Stimulated activated CD8-positive, alpha-beta memory T cell treated with anti-CD3 and anti-CD28 coated beads, Interleukin-12 subunit alpha, Interleukin-12 subunit beta, amount 100 ng/mL, for 4 hours (primary cell): ENCODE measurements around the gene CTSK.
"Not testable (repeated sequence)": the region's sequence is repeated elsewhere in the genome, so short reads cannot be mapped to it uniquely, and the experiment has no call there.

Source experiments
- DNase-seq: peaks from one replicate; pipeline ENCODE4 v3.0.0-alpha.2; 2020; ENCODE audit warnings: low read depth

CTSK gene

GRCh38 chr1:150805899-150806298 is 2.2 kb downstream of the CTSK start:
- no peak for DNase-seq

GRCh38 chr1:150804671-150805070 is 3.4 kb downstream of the CTSK start:
- DNase-seq: no peak

DNA sequence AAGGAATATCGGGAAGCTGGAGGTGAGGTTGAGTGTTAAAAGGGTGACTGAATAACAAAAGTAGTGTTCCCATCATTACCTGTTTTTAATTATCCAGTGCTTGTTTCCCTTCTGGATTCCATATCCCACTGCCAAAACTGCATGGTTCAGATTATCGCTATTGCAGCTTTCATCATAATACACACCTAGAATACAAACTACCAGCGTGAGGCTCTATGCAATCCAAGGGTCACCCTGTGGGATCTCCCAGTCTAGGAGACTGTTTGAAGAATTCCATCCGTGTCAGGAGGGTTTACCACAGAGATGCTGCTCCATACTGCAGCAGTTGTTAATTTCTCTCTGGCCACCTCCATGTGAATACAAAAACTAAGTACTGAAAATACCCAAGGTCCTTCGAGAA is 9.0 kb downstream of the CTSK start:
- DNase-seq: no peak

GRCh38 chr1:150798525-150798924 is 9.5 kb downstream of the CTSK start:
- no peak for DNase-seq

DNA sequence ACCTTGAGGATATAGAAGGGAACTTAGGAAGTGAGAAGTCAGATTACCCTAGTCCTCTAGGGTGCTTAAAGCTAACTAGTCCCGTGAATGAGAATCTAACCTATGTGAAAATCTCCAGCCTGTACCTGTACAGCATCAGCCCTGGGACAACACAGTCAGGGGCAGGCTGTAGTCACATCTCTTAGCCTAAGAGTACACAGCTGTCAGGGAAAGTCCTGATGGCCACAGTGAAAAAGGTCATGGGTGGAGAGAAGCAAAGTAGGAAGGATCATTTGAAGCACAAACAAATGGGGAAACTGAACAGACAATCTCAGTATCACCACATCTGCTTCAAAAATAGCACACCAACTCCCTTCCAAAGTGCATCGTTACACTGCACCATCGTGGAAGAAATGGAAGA is 11.7 kb downstream of the CTSK start:
- no peak for DNase-seq

DNA sequence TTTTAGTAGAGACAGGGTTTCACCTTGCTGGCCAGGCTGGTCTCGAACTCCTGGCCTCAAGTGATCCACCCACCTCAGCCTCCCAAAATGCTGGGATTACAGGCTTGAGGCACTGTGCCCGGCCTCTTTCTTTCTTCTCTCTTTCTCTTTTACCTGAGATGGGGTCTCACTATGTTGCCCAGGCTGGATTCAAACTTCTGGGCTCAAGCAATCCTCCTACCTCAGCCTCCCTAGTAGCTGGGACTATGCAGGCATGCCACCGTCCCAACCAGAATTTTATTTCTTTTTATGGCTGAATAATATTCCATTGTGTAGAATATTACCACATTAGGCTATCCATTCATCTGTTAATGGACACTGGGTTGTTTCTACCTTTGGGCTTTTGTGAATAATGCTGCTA is 14.3 kb downstream of the CTSK start:
- not testable (repeated sequence) for DNase-seq

GRCh38 chr1:150793221-150793620 is 14.8 kb downstream of the CTSK start:
- DNase-seq: no peak

DNA sequence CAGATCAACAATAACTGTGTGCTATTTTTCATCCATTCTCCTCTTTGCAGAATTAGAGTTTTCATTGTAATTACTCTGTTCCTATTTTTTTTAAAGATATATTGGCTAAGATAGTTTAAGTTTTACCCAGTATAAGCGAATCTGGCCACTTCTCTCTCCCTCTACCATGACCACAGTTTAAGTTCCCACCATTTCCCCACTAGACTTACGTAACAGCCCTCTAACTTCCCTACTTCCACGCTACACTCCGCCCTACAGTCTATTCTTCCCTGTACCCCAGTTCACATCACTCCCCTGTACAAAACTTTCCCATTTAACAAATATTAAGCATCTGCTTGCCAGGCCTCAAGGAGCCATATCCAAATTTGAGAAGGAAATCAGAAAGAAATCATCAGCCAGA is 16.5 kb downstream of the CTSK start:
- no peak for DNase-seq

DNA sequence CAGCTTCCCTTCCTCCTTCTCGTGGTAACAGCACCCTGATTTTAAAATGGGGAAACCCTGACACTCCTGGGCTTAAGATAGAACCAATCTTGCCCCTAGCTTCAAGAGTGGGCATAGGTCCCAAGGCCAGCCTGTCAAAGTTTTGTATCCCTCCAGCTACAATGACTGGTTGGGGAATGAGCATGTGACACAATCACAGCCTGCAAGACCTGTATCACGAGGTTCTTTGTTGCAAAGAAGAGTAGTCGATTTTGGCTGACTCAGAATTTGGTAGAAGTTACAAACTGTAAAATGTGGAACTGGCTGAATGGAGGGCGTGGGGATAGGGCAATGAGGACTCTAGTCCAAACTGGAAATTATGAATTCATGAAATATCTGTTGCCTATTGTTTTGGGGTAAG is 18.7 kb downstream of the CTSK start:
- no peak for DNase-seq

GRCh38 chr1:150788946-150789345 is 19.1 kb downstream of the CTSK start:
- DNase-seq: no peak

- no peak for DNase-seq
These were observed 20.6 kb downstream of the CTSK start for GRCh38 chr1:150787455-150787854.

GRCh38 chr1:150780510-150780909 is 27.6 kb downstream of the CTSK start:
- no peak for DNase-seq

- DNase-seq: no peak
These were observed 29.7 kb downstream of the CTSK start for GRCh38 chr1:150778409-150778808.

DNA sequence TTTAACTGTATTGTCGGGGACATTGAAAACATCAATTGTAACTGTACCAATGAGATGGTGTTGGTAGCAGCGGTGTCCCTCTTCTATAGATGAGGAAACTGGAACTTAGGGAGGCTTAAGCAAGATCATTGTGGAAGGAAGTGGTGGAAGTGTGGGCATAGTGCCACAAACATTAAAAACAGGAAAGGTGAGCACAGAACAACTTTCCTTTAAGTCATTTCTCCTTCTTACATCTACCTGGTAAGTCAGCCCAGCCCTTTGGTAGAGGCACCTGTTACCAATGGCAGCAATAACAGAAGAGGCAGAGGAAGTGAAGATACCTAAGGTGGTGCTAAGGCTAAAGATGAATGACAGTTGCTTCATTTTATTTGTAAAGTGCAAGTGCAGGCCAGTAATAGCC is 30.5 kb downstream of the CTSK start:
- no peak for DNase-seq

DNA sequence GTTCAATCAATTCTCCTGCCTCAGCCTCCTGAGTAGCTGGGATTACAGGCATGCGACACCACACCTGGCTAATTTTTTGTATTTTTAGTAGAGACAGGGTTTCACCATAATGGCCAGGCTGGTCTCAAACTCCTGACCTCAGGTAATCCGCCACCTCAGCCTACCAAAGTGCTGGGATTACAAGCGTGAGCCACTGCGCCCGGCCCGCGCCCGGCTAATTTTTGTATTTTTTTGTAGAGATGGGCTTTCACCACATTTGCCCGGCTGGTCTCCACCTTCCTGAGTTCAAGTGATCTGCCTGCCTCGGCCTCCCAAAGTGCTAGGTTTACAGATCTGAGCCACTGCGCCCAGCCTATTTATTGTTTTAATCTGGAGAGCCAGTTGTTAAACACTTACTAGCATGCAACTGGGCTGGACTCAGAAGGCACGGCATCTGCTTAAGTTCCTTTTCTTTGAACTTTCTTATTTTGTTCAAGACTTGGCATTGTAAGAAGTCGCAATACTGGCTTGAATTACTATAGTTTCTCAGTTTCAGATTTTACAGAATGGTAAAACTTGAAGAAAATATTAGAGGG is 32.0 kb downstream of the CTSK start:
- not testable (repeated sequence) for DNase-seq

- no peak for DNase-seq
These were observed 32.8 kb downstream of the CTSK start for GRCh38 chr1:150775276-150775675.

GRCh38 chr1:150772326-150772725 is 35.7 kb downstream of the CTSK start:
- no peak for DNase-seq

DNA sequence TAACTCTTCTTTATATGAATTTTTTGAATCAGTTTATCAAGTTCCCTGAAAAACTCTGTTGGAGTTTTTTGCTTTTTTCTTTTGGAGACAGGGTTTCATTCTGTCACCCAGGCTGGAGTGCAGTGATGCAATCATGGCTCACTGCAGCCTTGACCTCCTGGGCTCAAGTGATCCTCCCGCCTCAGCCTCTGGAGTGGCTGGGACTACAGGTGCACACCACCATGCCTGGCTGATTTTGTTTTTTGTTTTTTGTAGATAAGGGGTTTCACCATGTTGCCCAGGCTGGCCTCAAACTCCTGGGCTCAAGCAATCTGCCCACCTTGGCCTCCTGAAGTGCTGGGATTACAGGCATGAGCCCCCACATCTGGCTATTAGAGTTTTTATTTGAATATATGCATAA is 40.4 kb downstream of the CTSK start:
- DNase-seq: not testable (repeated sequence)

DNA sequence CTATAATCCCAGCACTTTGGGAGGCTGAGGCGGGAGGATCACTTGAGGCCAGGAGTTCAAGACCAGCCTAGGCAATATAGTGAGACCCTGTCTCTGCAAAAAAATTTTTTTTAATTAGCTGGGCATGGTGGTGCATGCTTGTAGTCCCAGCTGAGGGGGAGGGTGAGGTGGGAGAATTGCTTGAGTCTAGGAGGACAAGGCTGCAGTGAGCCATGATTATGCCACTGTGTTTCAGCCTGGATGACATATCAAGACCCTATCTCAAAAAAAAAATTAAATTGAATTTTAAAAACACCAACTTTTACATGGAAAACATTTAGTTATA is 42.1 kb downstream of the CTSK start:
- not testable (repeated sequence) for DNase-seq

- DNase-seq: no peak
These were observed 42.6 kb downstream of the CTSK start, which contains the start of gene CTSS for GRCh38 chr1:150765296-150765976. Gene CTSS, minus strand, starts transcription at chr1:150765778. Its CDS starts 1,015 bp downstream, at chr1:150764763.

- DNase-seq: no peak
These were observed 43.4 kb downstream of the CTSK start for GRCh38 chr1:150764617-150765101.

- DNase-seq: no peak
These were observed 45.0 kb downstream of the CTSK start for GRCh38 chr1:150763018-150763417.

DNA sequence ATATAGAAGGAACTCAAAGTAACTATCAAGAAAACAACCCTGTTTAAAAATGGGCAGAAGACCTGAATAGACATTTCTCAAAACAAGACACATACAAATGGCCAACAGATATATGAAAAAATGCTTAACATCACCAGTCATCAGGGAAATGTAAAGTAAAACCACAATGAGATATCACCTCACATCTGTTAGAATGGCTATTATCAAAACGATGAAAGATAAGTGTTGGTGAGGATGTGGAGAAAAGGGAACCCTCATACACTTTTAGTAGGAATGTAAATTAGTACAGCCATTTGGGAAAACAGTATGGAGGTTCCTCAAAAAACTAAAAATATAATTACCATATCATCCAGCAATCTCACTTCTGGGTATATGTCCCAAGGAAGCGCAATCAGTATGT is 45.5 kb downstream of the CTSK start:
- no peak for DNase-seq

GRCh38 chr1:150761801-150762200 is 46.3 kb downstream of the CTSK start:
- no peak for DNase-seq
